Testis (tissue), 3 donors: ENCODE data around the gene PARVG. TPM values are rescaled to one million over a fixed set of nuclear protein-coding genes. Genes with fewer than 3 reads are reported as not detected.

Experiments
- DNase-seq: peaks from one replicate; pipeline ENCODE4 v3.0.0-alpha.2; 2019
- H3K27ac ChIP-seq, 2 donors: fragments of 200-600 bp; sonication (generic); one replicate each; pipeline ENCODE4 v1.5.1; 2019
- H3K27me3 ChIP-seq: fragments of 200-600 bp; sonication (generic); one replicate; pipeline ENCODE4 v1.5.1; 2019
- H3K36me3 ChIP-seq: fragments of 200-600 bp; sonication (generic); one replicate; pipeline ENCODE4 v1.5.1; 2017; ENCODE audit warnings: low read depth; ENCODE audit errors: missing control alignments
- H3K4me1 ChIP-seq: fragments of 200-600 bp; sonication (generic); one replicate; pipeline ENCODE4 v1.5.1; 2019
- H3K4me3 ChIP-seq, 2 donors: fragments of 200-600 bp; sonication (generic); one replicate each; pipeline ENCODE4 v1.5.1; 2017 to 2019
- H3K9me3 ChIP-seq: fragments of 200-600 bp; sonication (generic); one replicate; pipeline ENCODE4 v1.5.1; 2017
- POLR2A ChIP-seq: fragments of 450-650 bp; IDR thresholded peaks from one replicate; pipeline ENCODE4 v1.6.1; 2017; ENCODE audit warnings: antibody characterized with exemption, mild to moderate bottlenecking, moderate library complexity
- WGBS, 2 donors: methylation state at CpG; one replicate each; pipeline ENCODE4 v1.1.5; 2018; 5-methylcytosine and 5-hydroxymethylcytosine counted together
- intact Hi-C: fragments of 100-400 bp; cut with DNase I; formaldehyde crosslinking; loops from one replicate; pipeline ENCODE4 v1.15.1; 2023; ENCODE audit warnings: low total_unique reads
- polyA plus RNA-seq: library from polyadenylated mRNA; stranded (reverse); fragments of 350-450 nt; fragmentation: Illumina TruSeq; extraction: RNeasy Lipid Tissue Mini Kit (QIAGEN cat#74804); gene quantifications from one replicate; pipeline ENCODE4 v1.2.3, GENCODE V29; 2014; ENCODE audit warnings: low read depth, low replicate concordance; ENCODE audit not compliant: insufficient read depth
- total RNA-seq, 2 donors: library from RNA; depleted of rRNA; stranded (reverse); fragments of >200 nt; gene quantifications; one replicate each; pipeline ENCODE4 v1.2.3, GENCODE V29; 2016
- TF ChIP-seq, protein P1 (sequence below), 3 experiments: fragments of 450-650 bp in 2 of 3; fragments of 200-600 bp in 1 of 3; sonication (generic) in 1 of 3; IDR thresholded peaks; one replicate each; pipeline ENCODE4 v1.5.1; 2016 to 2019; ENCODE audit warnings: antibody characterized with exemption in 3 of 3, mild to moderate bottlenecking in 2 of 3, moderate library complexity in 1 of 3

Gene PARVG
- total and polyA plus RNA-seq, 3 donors from 2014 or later = 7.2 to 14.1 (median 9.7) TPM

GRCh38 chr22:44158816-44159215 is 21.9 kb upstream of the PARVG start:
- Histone ChIP-seq H3K4me1 (peaks cover 15% of the 10 kb centered on the region), H3K4me3 (no peak overlapping the region), H3K36me3 (no peaks in the 10 kb centered on the region), H3K27me3 (no peaks in the 10 kb centered on the region), H3K9me3 (no peaks in the 10 kb centered on the region), H3K27ac (no peak overlapping the region)
- TF ChIP-seq, protein P1, sequence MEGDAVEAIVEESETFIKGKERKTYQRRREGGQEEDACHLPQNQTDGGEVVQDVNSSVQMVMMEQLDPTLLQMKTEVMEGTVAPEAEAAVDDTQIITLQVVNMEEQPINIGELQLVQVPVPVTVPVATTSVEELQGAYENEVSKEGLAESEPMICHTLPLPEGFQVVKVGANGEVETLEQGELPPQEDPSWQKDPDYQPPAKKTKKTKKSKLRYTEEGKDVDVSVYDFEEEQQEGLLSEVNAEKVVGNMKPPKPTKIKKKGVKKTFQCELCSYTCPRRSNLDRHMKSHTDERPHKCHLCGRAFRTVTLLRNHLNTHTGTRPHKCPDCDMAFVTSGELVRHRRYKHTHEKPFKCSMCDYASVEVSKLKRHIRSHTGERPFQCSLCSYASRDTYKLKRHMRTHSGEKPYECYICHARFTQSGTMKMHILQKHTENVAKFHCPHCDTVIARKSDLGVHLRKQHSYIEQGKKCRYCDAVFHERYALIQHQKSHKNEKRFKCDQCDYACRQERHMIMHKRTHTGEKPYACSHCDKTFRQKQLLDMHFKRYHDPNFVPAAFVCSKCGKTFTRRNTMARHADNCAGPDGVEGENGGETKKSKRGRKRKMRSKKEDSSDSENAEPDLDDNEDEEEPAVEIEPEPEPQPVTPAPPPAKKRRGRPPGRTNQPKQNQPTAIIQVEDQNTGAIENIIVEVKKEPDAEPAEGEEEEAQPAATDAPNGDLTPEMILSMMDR (IDR thresholded peaks at IDR 0.05) = no peak
- no peak for TF ChIP-seq POLR2A
- WGBS, 2 donors = 69 to 72% methylated on average over 8 of the region's 8 CpGs
- no peak for DNase-seq
- intact Hi-C loops = no loop called here

DNA sequence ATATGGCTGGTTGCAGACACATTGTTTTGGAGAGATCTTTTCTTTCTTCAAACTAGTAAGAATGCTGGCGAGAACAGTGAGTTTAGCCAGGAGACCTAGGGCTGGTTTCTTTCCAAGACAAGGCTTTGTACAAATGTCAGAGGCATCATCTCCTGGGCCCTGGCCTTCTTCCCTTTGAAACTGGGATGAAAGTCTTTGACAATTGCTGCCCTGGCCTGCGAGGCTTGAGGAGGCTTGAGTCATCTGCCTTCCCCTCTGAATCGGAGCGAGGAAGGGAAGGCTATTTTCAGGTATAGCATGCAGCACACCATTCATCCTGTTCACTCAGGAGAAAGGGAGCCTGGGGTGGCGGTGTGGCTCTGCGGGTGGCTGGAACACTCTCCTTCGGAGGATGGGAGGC is 21.5 kb upstream of the PARVG start:
- Histone ChIP-seq H3K9me3 (no peaks in the 10 kb centered on the region), H3K4me1 (peaks cover 15% of the 10 kb centered on the region), H3K27ac (no peak overlapping the region), H3K36me3 (no peaks in the 10 kb centered on the region), H3K4me3 (no peak overlapping the region), H3K27me3 (no peaks in the 10 kb centered on the region)
- intact Hi-C loops = no loop called here
- DNase-seq = no peak
- TF ChIP-seq, protein P1 (IDR thresholded peaks at IDR 0.05) = no peak
- TF ChIP-seq POLR2A = no peak
- 73 to 80% methylated on average over 7 of the region's 7 CpGs for WGBS, 2 donors

GRCh38 chr22:44159811-44160210 is 20.9 kb upstream of the PARVG start:
- no peaks in the 10 kb centered on the region for H3K9me3 ChIP-seq
- no peak overlapping the region for H3K4me3 ChIP-seq
- H3K27ac ChIP-seq = no peak overlapping the region
- peaks cover 15% of the 10 kb centered on the region for H3K4me1 ChIP-seq
- no peaks in the 10 kb centered on the region for H3K36me3 ChIP-seq
- no peak for TF ChIP-seq POLR2A
- TF ChIP-seq, protein P1 (IDR thresholded peaks at IDR 0.05) = no peak
- WGBS, 2 donors = 87 to 88% methylated on average over 7 of the region's 7 CpGs
- intact Hi-C loops = no loop called here
- no peak for DNase-seq
- no peaks in the 10 kb centered on the region for H3K27me3 ChIP-seq

DNA sequence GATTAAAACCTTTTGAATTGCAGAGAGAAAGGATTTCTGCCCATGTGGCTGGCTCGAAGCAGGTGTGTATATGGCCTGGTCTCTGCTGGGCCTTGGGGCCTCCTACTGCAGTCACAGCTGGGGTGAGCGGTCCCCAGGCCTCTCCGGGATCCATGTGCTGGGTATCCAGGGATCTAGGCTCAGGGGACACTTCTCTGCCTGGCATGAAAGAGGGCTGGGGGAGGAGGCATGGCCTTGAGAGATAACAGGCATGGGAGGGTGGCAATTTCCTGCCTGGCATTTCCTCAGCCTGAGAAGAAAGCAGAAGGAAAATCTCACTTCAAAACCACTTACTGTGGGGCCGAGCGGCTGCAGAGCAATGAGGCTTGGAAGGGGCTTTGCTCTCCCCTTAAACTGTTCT is 20.3 kb upstream of the PARVG start:
- no peaks in the 10 kb centered on the region for H3K27me3 ChIP-seq
- H3K27ac ChIP-seq = no peak overlapping the region
- DNase-seq = no peak
- no peaks in the 10 kb centered on the region for H3K36me3 ChIP-seq
- H3K4me1 ChIP-seq = peaks cover 15% of the 10 kb centered on the region
- H3K4me3 ChIP-seq = no peak overlapping the region
- WGBS, 2 donors = 63 to 69% methylated on average over 4 to 5 of the region's 5 CpGs
- no peak for TF ChIP-seq POLR2A
- TF ChIP-seq, protein P1 (IDR thresholded peaks at IDR 0.05) = no peak
- H3K9me3 ChIP-seq = no peaks in the 10 kb centered on the region
- intact Hi-C loops = no loop called here

GRCh38 chr22:44161673-44162072 is 19.1 kb upstream of the PARVG start:
- Histone ChIP-seq H3K36me3 (no peaks in the 10 kb centered on the region), H3K9me3 (no peaks in the 10 kb centered on the region), H3K27me3 (no peaks in the 10 kb centered on the region), H3K4me1 (peaks cover 15% of the 10 kb centered on the region), H3K27ac (no peak overlapping the region), H3K4me3 (no peak overlapping the region)
- TF ChIP-seq, protein P1 (IDR thresholded peaks at IDR 0.05) = no peak
- no peak for TF ChIP-seq POLR2A
- whole genome bisulfite sequencing, 2 donors = 92 to 93% methylated on average over 8 to 11 of the region's 11 CpGs
- intact Hi-C loops = no loop called here
- DNase-seq = no peak
